Activated CD4-positive, alpha-beta T cell treated with anti-CD3 and anti-CD28 coated beads, Interleukin-2, Interleukin-4, amounts not matched to agents 100 ng/mL and 50 ng/mL, durations not matched to agents 16 hours and 8 hours (primary cell): Measurements from ENCODE around the gene GLT1D1.
"Not testable (repeated sequence)": the region's sequence is repeated elsewhere in the genome, so short reads cannot be mapped to it uniquely, and the experiment has no call there.

Experiments used
- DNase-seq: peaks from one replicate; pipeline ENCODE4 v3.0.0-alpha.2; 2020; ENCODE audit warnings: low spot score

The GLT1D1 gene

GRCh38 chr12:128852885-128853599 lies at the start of gene GLT1D1:
GLT1D1 (plus strand) TSS chr12:128853478; CDS start chr12:128853582, 104 bp downstream.
- DNase-seq = no peak

- no peak for DNase-seq
Observed at GRCh38 chr12:128803788-128804187, 49.5 kb upstream of the GLT1D1 start.

DNA sequence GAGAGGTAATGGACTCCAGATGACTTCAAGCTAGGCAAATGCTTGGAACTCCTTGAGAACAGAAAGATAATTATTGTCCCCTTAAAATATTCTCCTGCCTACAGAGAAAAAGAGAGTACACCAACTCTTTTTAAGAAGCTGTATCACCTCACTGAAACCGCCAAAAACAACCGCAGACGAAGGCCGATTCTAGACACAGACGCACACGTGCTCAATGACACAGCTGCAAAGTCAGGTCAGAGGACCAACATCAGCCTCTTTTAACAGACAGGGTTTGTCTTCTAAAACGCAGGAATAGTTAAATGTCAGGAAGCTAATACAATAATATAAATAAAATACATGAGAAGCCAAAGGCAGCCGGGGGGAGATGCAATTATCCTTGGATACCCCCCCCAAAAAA lies 48.5 kb upstream of the GLT1D1 start:
- no peak for DNase-seq

- DNase-seq = not testable (repeated sequence)
Observed at GRCh38 chr12:128805406-128805805, 47.9 kb upstream of the GLT1D1 start.

DNA sequence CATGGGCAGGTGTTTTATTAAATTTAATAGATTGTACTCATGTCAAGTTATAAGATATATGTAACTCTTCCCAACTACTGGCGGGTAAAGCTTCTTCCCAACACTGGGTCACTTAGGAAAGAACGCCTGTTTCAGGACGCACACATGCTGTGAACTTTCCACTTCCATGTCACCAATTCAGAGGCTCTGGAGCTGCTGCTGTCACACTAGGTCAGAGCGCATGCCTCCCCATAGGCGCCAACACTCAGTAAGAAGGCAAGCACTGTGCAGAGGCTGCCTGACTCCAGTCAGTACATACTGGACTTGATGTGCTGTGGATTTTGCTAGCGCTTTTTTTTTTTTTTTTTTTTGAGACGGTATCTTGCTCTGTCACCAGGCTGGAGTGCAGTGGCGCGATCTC lies 46.7 kb upstream of the GLT1D1 start:
- no peak for DNase-seq

GRCh38 chr12:128807161-128807724 lies 46.0 kb upstream of the GLT1D1 start:
- no peak for DNase-seq

DNA sequence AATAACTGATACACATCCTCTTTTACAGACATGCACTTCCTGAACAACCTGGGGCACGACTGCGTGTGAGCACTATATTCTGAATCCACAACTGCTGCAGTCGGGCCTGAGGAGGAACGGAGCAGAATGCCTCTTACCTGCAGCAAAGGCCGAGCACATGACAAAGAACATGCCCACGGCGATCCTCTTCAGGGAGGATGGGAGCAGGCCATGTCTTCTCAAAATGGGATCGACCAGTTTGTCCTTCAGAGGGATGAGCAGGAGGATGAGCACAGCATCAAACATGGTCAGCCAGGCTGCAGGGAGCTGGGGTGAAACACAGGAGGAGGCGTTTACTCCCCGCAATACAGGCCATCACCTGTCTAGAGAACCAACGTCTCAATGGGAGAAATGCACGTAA lies 44.6 kb upstream of the GLT1D1 start:
- DNase-seq = no peak

GRCh38 chr12:128810182-128811127 lies 42.8 kb upstream of the GLT1D1 start:
- DNase-seq = peak; percentile 83

DNA sequence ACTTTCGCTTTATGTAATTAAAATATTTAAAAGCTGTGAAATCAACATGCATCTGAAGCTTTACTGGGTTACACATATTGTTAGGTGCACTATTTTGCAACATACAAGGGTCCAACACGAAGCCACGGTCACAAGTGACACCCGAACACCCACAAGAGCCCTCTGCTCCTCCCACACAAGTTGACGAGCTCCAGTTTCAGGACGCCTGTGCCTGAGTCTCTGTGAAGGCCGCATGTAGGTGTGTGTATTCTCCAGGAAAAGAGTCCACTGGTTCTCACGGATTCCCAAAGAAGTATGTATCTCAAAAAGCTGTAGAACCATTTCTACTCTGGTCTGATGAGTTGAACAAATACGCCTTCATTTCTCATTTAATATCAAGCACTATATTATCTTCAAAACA lies 41.5 kb upstream of the GLT1D1 start:
- no peak for DNase-seq

GRCh38 chr12:128813392-128813791 lies 39.9 kb upstream of the GLT1D1 start:
- DNase-seq = no peak

GRCh38 chr12:128813883-128814282 lies 39.4 kb upstream of the GLT1D1 start:
- no peak for DNase-seq

DNA sequence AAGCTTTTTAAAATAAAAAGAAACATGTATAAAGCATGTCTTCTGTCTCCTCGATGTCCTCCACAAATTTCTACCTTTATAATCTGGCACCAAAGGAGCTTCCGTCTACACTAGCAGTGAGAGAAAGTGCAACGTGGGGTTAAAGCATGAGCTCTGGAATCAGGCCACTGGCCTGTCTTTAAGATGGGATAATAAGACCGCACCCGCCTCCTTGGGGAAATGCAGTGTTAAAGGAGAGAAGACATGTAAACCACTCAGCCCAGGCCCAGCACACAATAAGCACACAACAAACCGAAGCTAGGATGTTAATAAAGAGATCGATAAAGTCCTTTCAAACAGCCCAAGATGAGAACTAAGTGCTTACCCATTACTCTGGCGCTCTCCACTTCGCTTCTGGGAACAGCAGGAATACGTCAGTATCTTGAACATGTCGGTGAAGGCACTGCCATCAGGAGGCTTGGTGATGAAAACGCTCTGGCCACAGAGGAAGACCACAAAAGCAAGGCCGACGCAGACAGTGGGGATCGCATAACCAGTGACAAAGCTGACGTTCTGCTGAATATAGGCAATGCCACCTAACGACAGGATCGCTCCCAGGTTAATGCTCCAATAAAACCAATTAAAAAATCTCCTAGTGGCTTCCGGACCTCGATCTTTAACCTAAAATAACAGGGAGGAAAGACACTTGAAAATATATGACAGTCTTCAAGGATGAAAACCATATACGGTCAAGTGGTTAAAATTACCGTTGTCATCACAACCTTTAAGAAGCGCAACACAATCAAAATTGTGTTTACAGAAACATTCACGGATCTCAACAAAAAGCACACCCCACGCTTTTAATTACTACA lies 38.6 kb upstream of the GLT1D1 start:
- DNase-seq = no peak

- DNase-seq = no peak
Observed at GRCh38 chr12:128815779-128816642, 37.3 kb upstream of the GLT1D1 start.

DNA sequence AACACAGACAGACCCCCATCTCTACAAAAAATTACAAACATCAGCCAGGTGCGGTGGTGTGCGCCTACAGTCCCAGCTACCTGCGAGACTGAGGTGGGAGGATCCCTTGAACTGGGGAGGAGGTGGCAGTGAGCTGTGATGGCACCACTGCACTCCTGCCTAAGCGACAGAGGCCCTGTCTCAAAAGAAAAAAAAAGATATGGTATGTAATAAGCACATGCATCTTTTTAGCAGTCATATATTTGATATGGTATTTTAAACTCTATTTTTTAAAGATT lies 36.7 kb upstream of the GLT1D1 start:
- no peak for DNase-seq

- DNase-seq = no peak
Observed at GRCh38 chr12:128817111-128818015, 35.9 kb upstream of the GLT1D1 start.

DNA sequence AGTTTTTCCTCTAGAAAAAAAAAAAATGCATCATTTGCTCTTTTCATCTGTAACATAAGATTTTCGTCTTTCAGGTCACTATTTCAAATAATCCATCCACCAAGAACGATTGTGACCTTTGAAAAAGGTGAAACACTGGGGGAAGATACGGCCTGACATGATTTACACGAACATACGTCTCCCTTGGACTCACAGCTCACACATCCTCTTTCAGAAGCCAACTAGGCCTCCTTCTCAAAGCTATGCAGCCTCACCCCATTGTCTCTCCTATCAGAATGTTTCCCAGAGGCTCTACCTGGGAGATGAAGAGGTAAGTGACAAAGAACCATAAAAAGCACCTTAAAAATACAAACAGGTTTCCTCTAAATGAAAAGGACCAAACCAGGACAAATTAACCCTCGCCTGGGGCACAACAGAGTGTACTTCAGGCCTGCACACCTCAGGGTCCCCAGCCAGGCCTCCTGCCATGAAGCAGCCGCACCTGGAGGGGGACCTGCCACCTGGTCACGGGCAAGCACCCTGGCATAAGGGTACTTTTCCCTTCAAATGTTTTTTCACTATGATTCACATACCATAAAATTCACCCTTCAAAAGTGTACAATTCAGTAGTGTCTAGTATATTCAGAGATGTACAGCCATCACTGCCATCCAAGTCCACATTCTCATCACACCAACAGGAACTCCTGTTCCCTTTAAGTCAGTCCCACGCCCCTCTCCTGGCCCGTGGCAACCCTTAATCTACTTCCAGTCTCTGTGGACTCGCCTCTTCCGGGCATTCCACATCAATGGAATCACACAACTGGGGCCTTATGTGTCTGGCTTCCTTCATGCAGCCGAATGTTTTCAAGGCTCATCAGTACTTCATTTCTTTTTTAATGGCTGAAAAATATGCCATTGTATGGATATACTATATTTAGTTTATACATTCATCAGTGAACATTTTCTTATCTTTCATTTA lies 34.9 kb upstream of the GLT1D1 start:
- no peak for DNase-seq

DNA sequence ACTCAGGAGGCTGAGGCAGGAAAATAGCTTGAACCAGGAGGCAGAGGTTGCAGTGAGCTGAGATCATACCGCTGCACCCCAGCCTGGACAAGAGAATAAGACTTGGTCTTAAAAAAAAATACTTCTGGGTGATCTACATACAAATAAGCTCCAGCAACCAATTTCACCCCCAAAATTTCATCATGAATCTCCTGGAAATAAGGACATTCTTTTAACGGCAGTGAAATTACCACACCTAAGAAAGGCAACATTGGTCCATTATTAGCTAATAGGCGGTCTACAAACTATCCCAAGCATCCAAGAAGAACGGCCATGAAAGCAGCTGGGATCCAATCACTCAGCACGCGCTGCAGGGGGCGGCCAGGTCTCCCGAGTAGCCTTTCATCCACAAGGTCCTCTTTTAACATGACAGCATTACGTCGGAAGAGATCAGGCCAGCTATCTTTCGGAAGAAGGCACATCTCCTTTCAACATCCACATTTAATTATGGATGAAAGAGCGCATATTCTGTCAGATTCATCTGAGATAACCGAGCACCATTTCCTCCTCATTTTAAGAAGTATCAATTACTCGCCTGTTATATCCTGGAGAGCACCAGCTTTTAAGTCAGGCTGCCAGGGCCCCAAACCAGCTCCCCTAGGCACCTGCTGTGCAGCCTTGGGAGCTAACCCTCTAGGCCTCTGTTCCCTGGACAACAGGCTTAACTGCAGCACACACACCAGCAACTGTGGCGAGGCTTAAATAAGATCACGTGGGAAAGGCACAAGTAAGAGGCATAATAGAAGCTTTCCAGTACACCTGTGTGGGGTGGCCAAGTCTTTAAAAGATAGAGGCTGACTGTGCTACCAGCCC lies 33.8 kb upstream of the GLT1D1 start:
- no peak for DNase-seq

DNA sequence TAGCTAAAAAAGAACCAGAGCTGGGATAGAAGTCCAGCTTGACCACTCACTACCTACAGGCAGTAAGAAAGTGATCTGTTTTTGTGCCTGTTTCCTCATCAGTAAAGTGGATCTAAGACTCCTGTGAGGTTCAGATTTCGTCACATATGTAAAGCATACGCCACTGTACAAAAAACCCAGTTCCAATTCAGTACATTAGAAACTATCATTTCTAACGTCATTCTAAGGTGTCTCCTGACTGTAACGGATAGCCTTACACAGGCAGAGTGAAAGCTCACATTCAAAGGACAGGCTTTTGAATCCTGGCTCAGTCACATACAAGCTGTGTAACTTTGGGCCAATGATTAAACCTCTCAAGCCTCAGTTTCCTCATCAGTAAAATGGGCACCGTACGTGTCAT lies 33.0 kb upstream of the GLT1D1 start:
- DNase-seq = no peak
